Fibroblast of lung (primary cell): ENCODE data around the gene UBTD1.

Experiments used
- EZH2 ChIP-seq: IDR thresholded peaks from 2 replicates; pipeline ENCODE4 v1.5.1; 2012; ENCODE audit warnings: low read length, control low read depth, mild to moderate bottlenecking; ENCODE audit errors: missing control alignments
- TF ChIP-seq, protein P1 (sequence below), 2 donors: IDR thresholded peaks in 1 of 2; conservative IDR thresholded peaks in 1 of 2; 1 replicate in 1 of 2; 2 replicates in 1 of 2; pipeline ENCODE4 v1.5.1; 2011 to 2012; ENCODE audit warnings: low read length in 2 of 2, control low read depth in 1 of 2, inconsistent platforms in 1 of 2, low read depth in 1 of 2, mild to moderate bottlenecking in 1 of 2

- TF ChIP-seq, protein P1, sequence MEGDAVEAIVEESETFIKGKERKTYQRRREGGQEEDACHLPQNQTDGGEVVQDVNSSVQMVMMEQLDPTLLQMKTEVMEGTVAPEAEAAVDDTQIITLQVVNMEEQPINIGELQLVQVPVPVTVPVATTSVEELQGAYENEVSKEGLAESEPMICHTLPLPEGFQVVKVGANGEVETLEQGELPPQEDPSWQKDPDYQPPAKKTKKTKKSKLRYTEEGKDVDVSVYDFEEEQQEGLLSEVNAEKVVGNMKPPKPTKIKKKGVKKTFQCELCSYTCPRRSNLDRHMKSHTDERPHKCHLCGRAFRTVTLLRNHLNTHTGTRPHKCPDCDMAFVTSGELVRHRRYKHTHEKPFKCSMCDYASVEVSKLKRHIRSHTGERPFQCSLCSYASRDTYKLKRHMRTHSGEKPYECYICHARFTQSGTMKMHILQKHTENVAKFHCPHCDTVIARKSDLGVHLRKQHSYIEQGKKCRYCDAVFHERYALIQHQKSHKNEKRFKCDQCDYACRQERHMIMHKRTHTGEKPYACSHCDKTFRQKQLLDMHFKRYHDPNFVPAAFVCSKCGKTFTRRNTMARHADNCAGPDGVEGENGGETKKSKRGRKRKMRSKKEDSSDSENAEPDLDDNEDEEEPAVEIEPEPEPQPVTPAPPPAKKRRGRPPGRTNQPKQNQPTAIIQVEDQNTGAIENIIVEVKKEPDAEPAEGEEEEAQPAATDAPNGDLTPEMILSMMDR (conservative IDR thresholded peaks at IDR 0.05 in 1 of 2, IDR thresholded peaks at IDR 0.05 in 1 of 2; ENCODE audit: low read depth in 1 of 2, low read length in 2 of 2) = no peak
- TF ChIP-seq EZH2 = no peak
These were observed 16.3 kb upstream of the UBTD1 start for GRCh38 chr10:97482381-97482780.
